Small intestine (tissue), 7 donors: Measurements from ENCODE around the gene ST3GAL6. TPM values are rescaled to one million over a fixed set of nuclear protein-coding genes. Genes with fewer than 3 reads are reported as not detected.
A peak's percentile ranks its signal among the peaks of the same experiment; 100 is the strongest.

Experiments used
- DNase-seq, 2 donors: peaks; one replicate each; pipeline versions ENCODE4 v3.0.0 to v3.0.0-alpha.2; 2013
- FAIRE-seq: peaks from 2 replicates; lab custom pipeline; 2012; peaks lifted over from hg19 to GRCh38; lab: Jason Lieb, UNC
- H3K27ac ChIP-seq, 3 donors: one replicate each; pipeline ENCODE4 v1.5.1; 2013; ENCODE audit warnings: low read length in 2 of 3, mild to moderate bottlenecking in 2 of 3, control low read depth in 1 of 3, inconsistent platforms in 1 of 3, low read depth in 1 of 3, moderate library complexity in 1 of 3
- H3K27me3 ChIP-seq, 3 donors: one replicate each; pipeline ENCODE4 v1.6.1; 2013; ENCODE audit warnings: low read length in 3 of 3, inconsistent platforms in 1 of 3; ENCODE audit not compliant: control insufficient read depth in 3 of 3, insufficient read depth in 3 of 3
- H3K36me3 ChIP-seq, 3 donors: one replicate each; pipeline ENCODE4 v1.6.1; 2013; ENCODE audit warnings: low read length in 3 of 3, inconsistent platforms in 1 of 3, low read depth in 1 of 3, mild to moderate bottlenecking in 1 of 3, moderate library complexity in 1 of 3; ENCODE audit not compliant: control insufficient read depth in 3 of 3, insufficient read depth in 2 of 3
- H3K4me1 ChIP-seq, 3 donors: one replicate each; pipeline ENCODE4 v1.6.1; 2013; ENCODE audit warnings: low read length in 2 of 3, inconsistent platforms in 1 of 3, low read depth in 1 of 3, mild to moderate bottlenecking in 1 of 3, moderate library complexity in 1 of 3; ENCODE audit not compliant: control insufficient read depth in 3 of 3, insufficient read depth in 2 of 3
- H3K4me3 ChIP-seq, 3 donors: one replicate each; pipeline ENCODE4 v1.5.1; 2013; ENCODE audit warnings: low read length in 3 of 3, control low read depth in 1 of 3, inconsistent platforms in 1 of 3, low read depth in 1 of 3, mild to moderate bottlenecking in 1 of 3, moderate library complexity in 1 of 3
- H3K9me3 ChIP-seq, 2 donors: one replicate each; pipeline ENCODE4 v1.6.1; 2013; ENCODE audit warnings: low read depth in 1 of 2, low read length in 1 of 2; ENCODE audit not compliant: control insufficient read depth in 2 of 2, insufficient read depth in 1 of 2
- WGBS, 3 donors: extraction: QIAGEN DNeasy Blood & Tissue Kit; methylation state at CpG; one replicate each; pipeline ENCODE4 v1.1.7; 2013; 5-methylcytosine and 5-hydroxymethylcytosine counted together
- polyA plus RNA-seq, 4 donors: library from polyadenylated mRNA; stranded (reverse) in 3 of 4; unstranded in 1 of 4; fragments of 200-250 nt in 3 of 4; fragments of 120-200 nt in 1 of 4; gene quantifications; one replicate each; pipeline versions ENCODE4 v1.2.1 to v1.2.3, GENCODE V29; 2013
- donor health status: healthy with polysubstance abuse.
- donor health status: control.
- donor health status: control.
- donor health status: Bipolar disorder and iron deficiency.
- donor health status: healthy.

The ST3GAL6 gene
- polyA plus RNA-seq, 4 donors = 2.2 to 7.6 (median 3.2) TPM; not detected in 1

DNA sequence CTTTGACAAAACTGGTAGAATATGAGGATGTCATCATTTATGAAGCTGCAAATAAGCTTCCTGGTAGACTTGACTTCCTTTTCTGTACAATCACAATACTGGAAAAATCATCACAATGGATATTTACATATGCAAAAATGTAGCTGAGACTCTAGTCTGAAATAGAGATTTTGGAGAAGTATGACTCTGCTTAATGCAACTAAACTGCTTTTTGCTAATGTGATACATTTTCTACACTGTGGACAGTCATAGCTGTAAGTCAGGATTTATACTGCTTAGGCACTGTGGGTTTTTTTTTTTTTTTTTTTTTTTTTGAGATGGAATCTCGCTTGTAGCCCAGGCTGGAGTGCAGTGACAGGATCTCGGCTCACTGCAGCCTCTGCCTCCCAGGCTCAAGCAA is 34.5 kb upstream of the ST3GAL6 start:
- WGBS, 3 donors = 72 to 85% (median 76%) methylated on average over 2 of the region's 2 CpGs

DNA sequence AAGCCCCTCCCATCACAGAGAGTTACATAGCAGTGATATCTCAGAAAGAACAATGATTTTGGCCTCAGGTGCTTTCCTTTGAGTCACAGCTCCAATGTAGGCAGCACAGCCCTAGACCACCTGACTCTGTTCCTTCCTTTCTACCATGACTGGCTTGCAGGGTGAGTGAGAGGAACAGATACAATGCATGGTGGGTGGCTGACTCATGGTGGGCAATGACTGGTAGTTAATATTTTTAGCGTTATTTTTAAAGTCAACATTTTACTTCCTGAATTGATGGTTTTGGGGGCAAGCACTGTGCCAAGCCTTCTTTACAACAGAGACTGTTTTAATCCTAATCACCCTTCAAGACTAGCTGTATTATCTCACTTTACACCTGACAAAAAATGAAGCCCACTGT is 32.8 kb upstream of the ST3GAL6 start:
- no peaks in the 10 kb centered on the region for H3K9me3 ChIP-seq
- H3K27ac ChIP-seq = no peak overlapping the region
- DNase-seq = no peak
- FAIRE-seq = no peak
- 46 to 71% (median 60%) methylated on average over 1 of the region's 1 CpG for WGBS, 3 donors
- H3K4me1 ChIP-seq = peaks cover 0 to 12% (median 0%) of the 10 kb centered on the region in 3 donors
- peaks cover 0 to 24% (median 9%) of the 10 kb centered on the region in 3 donors for H3K27me3 ChIP-seq
- no peaks in the 10 kb centered on the region for H3K36me3 ChIP-seq
- H3K4me3 ChIP-seq = no peak overlapping the region

More for the DNA sequence above, 34.5 kb upstream of the ST3GAL6 start:
- H3K4me3 ChIP-seq = no peak overlapping the region
- FAIRE-seq (no peak), DNase-seq (no peak)
- no peak overlapping the region for H3K27ac ChIP-seq
- no peaks in the 10 kb centered on the region for H3K9me3 ChIP-seq
- peaks cover 0 to 6% (median 0%) of the 10 kb centered on the region in 3 donors for H3K4me1 ChIP-seq
- no peaks in the 10 kb centered on the region for H3K36me3 ChIP-seq
- H3K27me3 ChIP-seq = peaks cover 0 to 9% (median 9%) of the 10 kb centered on the region in 3 donors

DNA sequence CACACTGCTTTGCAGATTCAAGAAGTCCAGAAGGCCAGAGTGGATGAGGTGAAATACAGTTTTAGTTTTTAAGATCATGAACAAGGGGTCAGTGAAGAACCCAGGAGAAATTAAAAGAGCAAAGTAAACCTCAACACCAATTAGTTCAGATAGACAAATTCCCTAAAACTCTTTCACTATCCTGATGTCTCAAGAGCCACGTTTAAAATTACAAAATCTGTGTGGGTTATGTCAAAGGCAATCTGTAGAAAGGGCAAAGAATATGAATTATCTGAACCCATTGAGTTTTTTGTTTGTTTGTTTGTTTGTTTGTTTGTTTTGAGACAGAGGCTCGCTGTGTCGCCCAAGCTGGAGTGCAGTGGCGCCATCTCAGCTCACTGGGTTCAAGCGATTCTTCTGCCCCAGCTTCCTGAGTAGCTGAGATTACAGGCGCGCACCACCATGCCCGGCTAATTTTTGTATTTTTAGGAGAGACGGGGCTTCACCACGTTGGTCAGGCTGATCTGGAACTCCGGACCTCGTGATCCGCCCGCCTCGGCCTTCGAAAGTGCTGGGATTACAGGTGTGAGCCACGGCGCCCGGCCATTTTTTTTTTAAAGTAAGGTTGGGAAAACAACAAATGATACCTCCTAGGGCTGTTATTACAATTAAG is 32.1 kb upstream of the ST3GAL6 start:
- H3K27me3 ChIP-seq = peaks cover 0 to 26% (median 9%) of the 10 kb centered on the region in 3 donors
- FAIRE-seq = no peak
- H3K4me1 ChIP-seq = peaks cover 0 to 12% (median 0%) of the 10 kb centered on the region in 3 donors
- 87 to 90% (median 87%) methylated on average over 19 of the region's 19 CpGs for WGBS, 3 donors
- H3K4me3 ChIP-seq = no peak overlapping the region
- H3K9me3 ChIP-seq = no peaks in the 10 kb centered on the region
- H3K27ac ChIP-seq = no peak overlapping the region
- DNase-seq = no peak
- no peaks in the 10 kb centered on the region for H3K36me3 ChIP-seq

DNA sequence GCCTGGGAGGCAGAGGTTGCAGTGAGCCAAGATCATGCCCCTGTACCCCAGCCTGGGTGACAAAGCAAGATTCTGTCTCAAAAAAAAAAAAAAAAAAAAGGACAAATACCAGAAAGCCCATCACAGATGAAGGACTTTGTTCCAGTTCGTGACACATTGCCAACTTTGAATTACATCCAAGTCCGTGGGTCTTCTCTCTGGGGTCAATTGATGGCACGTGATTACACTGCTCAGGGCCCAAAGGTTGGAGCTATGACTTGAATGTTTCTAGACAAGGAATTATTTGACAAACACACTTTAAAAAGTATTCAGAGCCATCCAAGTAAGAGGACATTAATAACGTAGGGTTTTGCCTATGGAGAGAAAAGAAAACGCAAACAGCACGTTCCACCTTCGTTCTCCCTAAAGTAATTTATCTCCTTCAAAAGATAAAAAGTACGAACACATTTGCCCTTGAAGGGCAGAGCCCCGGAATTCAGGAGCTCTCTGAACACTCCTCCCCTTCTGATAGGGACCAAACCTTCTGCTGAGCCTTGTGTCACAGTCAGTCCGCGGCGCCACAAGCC is 31.3 kb upstream of the ST3GAL6 start:
- no peaks in the 10 kb centered on the region for H3K36me3 ChIP-seq
- no peaks in the 10 kb centered on the region for H3K9me3 ChIP-seq
- WGBS, 3 donors = 3 to 4% (median 4%) methylated on average over 12 of the region's 12 CpGs
- DNase-seq (peak in 1 of 2 donors; percentile 57), FAIRE-seq (no peak)
- H3K4me3 ChIP-seq = peak overlapping the region; percentile 50 to 68 (median 51)
- peaks cover 0 to 12% (median 0%) of the 10 kb centered on the region in 3 donors for H3K4me1 ChIP-seq
- peaks cover 0 to 26% (median 9%) of the 10 kb centered on the region in 3 donors for H3K27me3 ChIP-seq
- H3K27ac ChIP-seq = peak overlapping the region in 1 of 3 donors; percentile 1

DNA sequence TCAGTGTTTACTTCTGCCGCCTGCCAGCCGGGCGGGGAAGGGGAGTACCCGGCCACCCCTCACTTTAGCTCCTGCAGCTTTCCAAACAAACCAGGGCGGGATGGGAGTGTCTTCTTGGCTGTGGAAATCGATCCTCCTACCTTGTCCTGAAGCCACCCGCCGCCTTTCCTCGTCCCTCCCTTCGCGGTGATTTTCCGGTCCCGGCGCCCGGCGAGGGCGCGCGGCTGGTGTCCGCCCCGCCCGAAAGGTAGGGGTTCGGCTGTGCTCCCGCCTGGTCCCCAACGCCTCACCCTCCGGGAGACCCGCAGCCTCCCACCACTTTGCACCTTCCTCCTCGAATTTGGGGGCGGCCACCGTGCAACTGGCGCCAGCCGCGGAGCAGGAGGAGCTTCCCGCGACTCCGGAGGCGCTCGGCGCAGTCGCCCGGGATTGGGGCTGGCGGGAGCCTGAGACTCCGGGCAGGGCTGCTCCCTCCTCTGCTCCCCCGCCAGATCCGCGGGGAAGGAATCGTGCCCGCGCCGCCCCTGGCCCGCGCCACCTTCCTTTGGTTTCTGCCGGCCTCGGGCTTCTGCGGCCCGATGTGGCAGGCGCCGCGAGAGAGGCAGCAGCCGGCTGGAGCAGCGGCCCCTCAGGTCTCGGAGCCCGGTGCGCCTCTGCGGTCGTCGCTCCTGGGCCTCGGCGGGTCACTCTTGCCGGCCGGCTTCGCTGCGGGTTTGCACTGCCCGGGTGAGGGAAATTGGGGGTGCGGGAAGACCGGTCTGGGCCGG is 30.7 kb upstream of the ST3GAL6 start:
- H3K9me3 ChIP-seq = no peaks in the 10 kb centered on the region
- H3K36me3 ChIP-seq = no peaks in the 10 kb centered on the region
- peaks cover 0 to 26% (median 9%) of the 10 kb centered on the region in 3 donors for H3K27me3 ChIP-seq
- peak; percentile 12 to 61 for DNase-seq
- H3K4me3 ChIP-seq = peak overlapping the region; percentile 50 to 68 (median 51)
- no peak for FAIRE-seq
- 0 to 1% (median 1%) methylated on average over 65 to 77 of the region's 77 CpGs for WGBS, 3 donors
- H3K4me1 ChIP-seq = peaks cover 0 to 12% (median 0%) of the 10 kb centered on the region in 3 donors
- peak overlapping the region in 1 of 3 donors; percentile 1 for H3K27ac ChIP-seq

DNA sequence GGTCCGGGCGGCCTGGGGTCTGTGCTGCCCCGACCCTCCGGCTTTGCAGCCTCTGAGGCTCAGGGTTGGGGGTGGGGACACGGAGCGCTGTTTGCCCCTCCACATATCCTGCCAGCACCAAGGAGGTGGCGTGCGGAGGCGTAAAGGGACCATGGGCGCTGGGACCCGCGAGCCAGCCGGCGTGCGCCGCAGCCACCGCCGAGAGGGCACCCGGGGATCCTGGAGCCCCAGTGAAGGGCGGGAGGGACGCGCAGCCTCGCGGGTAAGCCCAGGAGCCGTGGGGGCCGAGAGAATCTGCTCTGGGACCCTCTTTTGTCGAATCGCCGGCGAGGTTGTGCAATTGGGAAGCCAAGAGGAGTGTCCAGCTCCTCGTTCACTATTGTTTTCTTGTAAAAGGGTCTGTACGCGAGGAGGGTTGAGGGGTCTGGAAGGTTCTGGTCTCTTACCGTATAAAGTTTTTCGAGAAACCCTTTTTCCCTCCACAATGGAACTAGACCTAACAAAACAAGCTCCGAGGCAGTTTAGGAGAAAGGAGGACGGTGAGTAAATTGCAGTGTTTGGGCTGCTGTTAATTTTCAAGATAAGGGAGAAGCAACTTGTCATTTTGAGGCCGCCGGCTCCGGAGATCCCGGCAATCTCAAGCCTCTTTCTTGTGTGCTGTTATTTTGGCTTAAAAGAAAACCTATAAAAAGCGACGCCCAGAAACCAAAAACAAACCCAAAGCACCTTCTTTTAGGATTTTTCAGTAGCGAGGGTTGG is 29.9 kb upstream of the ST3GAL6 start:
- FAIRE-seq (no peak), DNase-seq (peak in 1 of 2 donors; percentile 44)
- peak overlapping the region in 1 of 3 donors; percentile 1 for H3K27ac ChIP-seq
- H3K36me3 ChIP-seq = no peaks in the 10 kb centered on the region
- WGBS, 3 donors = 1 to 2% (median 1%) methylated on average over 37 to 44 of the region's 44 CpGs
- H3K27me3 ChIP-seq = peaks cover 0 to 26% (median 9%) of the 10 kb centered on the region in 3 donors
- H3K4me3 ChIP-seq = peak overlapping the region; percentile 50 to 68 (median 51)
- H3K4me1 ChIP-seq = peaks cover 0 to 12% (median 0%) of the 10 kb centered on the region in 3 donors
- H3K9me3 ChIP-seq = no peaks in the 10 kb centered on the region

DNA sequence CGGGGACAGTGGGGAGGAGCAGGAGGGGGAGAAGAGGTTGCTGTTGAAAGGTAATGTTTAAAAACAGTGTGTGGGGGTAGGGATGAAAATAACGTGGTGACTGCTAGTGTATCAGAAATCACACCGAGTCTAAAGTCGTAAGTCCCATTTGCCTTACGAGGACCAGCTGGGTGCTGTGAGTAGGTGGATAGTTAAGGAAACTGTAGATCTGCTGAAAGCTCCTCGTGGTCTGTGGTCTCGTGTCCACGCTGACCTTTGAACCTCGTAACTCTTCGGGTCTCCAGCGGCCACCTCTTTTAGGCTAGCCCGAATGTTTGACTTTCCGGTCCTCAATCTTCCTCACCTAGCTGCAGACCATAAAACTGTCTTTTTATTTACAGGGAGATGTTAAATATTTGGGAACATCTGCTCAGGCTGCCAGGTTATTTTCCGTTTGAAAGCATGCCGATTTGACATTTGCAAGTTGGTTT is 29.3 kb upstream of the ST3GAL6 start:
- Histone ChIP-seq H3K27me3 (peaks cover 0 to 26% (median 9%) of the 10 kb centered on the region in 3 donors), H3K27ac (no peak overlapping the region), H3K9me3 (no peaks in the 10 kb centered on the region), H3K36me3 (no peaks in the 10 kb centered on the region), H3K4me1 (peaks cover 0 to 12% (median 0%) of the 10 kb centered on the region in 3 donors), H3K4me3 (peak overlapping the region in 1 of 3 donors; percentile 68)
- peak; percentile 6 to 49 for DNase-seq
- no peak for FAIRE-seq
- 1 to 9% (median 7%) methylated on average over 15 of the region's 15 CpGs for WGBS, 3 donors
